CD4-positive, alpha-beta T cell treated with Interleukin-6 for 4 hours (primary cell): ENCODE measurements around the gene PRSS22.

Experiments used
- DNase-seq: peaks from one replicate; pipeline ENCODE4 v3.0.0-alpha.2; 2020; ENCODE audit warnings: mixed read lengths

PRSS22 gene

DNA sequence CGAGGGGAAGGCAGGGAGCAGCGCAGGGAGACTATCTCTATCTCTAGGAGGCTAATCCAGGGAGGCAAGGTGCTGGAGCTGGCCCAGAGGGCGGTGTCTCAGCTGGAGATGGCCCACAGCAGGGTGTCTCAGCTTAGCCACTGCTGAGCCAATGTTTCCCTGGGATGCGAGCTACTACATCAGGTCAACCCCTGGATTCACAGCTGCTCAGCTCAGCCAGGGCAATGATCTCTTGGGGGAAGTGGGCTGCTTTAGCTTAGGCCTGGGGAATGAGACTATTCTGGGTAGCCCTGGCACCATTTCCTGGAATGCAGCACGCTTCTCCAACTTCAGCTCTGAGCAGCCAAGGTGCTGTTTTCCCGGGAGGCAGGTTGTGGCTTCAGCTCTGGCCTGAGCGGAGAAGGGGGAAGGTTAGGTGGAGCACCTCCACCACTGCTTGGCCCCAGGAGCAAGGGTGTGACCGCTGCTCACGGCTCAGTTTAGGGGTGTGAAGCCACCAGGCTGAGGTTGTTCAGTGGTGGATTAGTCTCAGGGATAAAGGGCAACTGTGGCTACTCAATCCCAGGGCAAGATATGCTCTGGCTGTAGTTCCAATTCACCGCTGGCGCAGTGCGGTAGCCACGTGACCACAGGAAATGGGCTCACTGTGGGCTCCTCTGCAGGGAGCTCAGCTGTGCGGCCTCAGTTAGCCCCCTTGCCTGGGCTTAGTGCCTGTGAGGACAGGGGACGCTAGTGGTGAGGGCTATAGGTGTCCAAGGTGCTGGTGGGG is 46.1 kb downstream of the PRSS22 start:
- no peak for DNase-seq

DNA sequence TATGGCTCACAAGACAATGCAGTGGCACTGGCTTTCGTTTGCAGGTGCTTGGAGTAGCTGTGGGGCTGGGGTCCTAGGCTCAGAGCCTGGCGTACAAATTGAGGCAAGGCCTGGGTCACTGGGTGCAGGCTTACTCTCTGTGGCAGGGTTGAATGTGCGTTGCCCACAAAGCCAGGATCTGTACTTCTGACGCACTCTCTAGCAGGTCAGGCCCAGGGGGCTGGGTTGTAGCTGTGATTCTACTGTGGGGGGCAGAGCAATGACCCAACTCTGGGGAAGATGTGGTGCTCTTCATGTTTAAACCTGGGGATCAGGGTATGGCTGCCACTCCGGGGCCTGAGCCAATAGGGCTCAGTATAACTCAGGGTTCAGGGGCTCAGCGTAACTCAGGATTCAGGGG is 47.3 kb downstream of the PRSS22 start:
- no peak for DNase-seq

DNA sequence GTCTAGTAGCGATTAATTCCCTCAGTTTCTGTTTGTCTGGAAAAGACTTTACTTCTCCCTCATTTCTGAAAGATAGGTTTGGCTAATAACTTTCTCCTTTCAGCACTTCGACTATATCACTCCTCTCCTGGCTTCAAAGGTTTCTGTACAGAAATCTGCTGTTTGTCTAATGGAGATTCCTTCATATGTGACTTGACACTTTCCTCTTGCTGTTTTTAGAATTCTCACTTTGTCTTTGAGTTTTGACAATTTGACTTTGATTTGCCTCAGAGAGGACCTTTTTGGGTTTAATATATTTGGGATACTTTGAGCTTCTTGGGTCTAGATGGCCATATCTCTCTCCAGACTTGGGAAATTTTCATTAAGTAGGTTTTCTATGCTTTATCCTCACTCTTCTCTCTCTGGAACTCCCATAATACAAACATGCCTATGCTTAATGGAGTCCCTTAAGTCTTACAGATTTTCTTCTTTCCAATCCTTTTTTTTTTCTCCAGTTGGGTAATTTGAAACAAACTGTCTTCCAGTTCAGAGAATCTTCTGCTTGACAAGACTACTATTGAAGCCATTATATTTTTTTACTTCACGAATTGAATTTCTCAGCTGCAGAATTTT is 48.7 kb downstream of the PRSS22 start:
- DNase-seq = no peak

DNA sequence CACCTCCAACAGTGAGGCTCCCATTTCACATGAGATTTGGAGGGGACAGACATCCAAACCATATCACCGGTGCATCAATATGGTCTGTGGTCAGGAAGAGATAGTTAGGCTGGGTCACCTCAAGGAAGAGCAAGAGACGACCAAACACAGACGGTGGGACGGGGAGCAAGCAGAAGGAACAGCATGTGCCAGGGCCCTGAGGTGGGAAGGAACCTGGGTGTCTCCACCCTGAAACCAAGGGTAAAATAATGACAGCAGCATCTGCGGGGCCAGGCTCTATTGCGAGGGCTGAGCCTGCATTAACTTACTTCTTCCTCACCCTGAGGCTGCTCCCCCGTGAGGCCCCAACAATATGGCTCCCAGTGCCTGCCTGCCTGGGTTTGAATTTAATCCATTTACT is 49.8 kb downstream of the PRSS22 start:
- DNase-seq = no peak

DNA sequence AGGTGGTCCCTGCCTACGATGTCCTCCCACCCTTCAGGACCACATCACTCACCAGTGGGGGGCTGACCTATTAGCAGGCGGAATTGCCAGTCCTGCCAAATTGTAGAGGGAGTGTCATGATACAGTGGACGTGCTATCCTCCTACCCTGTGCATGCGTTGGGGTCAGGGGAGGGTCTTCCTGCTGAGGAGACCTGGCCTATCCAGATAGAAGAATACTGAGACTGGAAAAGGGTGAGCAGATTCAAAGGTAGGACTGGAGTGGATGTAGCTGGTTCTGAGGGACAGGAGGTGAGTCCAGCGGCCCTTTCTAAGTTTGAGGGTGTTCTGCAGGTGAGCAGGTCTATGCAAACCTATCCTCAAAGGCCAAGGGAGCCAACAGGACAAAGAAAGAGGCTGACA is 51.7 kb downstream of the PRSS22 start:
- no peak for DNase-seq

DNA sequence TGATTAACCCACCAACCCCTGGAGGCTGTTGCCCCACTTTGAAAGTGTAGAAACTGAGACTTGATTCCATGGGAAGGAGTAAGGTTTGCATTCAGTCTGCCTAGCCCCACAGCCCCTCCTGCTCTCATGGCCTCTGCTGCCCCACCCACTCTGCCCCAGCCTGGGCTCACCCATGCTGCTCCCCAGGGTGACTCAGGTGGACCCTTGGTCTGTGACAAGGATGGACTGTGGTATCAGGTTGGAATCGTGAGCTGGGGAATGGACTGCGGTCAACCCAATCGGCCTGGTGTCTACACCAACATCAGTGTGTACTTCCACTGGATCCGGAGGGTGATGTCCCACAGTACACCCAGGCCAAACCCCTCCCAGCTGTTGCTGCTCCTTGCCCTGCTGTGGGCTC is 53.2 kb downstream of the PRSS22 start:
- DNase-seq = no peak

DNA sequence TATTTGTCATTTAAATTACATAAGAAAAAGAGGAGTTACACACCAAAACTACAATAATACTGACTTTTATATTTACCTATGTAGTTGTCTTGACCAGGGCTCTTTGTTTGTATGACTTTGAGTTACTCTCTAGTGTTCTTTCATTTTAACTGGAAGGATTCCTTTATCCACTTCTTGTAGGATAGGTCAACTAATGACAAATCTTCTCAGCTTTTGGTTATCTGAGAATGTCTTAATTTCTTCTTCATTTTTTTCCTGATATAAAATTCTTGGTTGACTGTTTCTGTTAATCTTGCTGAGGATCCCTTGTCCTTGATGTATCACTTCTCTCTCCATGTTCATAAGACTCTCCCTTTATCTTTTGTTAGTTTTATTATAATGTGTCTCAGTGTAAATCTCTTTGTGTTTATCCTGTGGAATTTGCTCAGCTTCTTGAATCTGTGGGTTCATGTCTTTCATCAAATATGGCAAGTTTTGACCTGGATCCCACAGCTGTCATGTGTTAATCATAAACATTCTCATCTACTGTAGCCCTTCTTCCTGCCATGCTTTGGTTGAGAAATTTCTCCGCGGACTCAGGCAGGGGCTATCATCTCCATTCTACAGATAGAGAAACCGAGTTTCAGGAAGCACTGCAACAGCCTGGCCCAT is 54.3 kb downstream of the PRSS22 start:
- no peak for DNase-seq
